Measurements from ENCODE around the gene HOXA6.

The HOXA6 gene

GRCh38 chr7:27161214-27161720 is 13.7 kb upstream of the HOXA6 start:
- no peak for DNase-seq (ENCODE audit: low read depth in 3 of 3)

- DNase-seq (ENCODE audit: low read depth in 3 of 3): peak; percentile 68 to 89 (median 80)
Measured at GRCh38 chr7:27160546-27161213, 13.1 kb upstream of the HOXA6 start.

- DNase-seq (ENCODE audit: low read depth in 3 of 3): no peak
Measured at GRCh38 chr7:27160145-27160545, 12.6 kb upstream of the HOXA6 start.

- DNase-seq (ENCODE audit: low read depth in 3 of 3): no peak
Measured at GRCh38 chr7:27159266-27160144, 11.9 kb upstream of the HOXA6 start.

- DNase-seq (ENCODE audit: low read depth in 3 of 3): no peak
Measured at GRCh38 chr7:27158436-27159265, 11.1 kb upstream of the HOXA6 start.

GRCh38 chr7:27157702-27158431 is 10.3 kb upstream of the HOXA6 start:
- no peak for DNase-seq (ENCODE audit: low read depth in 3 of 3)

- no peak for DNase-seq (ENCODE audit: low read depth in 3 of 3)
Measured at GRCh38 chr7:27156916-27157701, 9.5 kb upstream of the HOXA6 start.

GRCh38 chr7:27156508-27156898 is 8.9 kb upstream of the HOXA6 start, which contains the start of gene HOXA7:
Gene HOXA7, minus strand, starts transcription at chr7:27156675. Its CDS starts 130 bp downstream, at chr7:27156545.
- DNase-seq (ENCODE audit: low read depth in 3 of 3): no peak

GRCh38 chr7:27155816-27156507 is 8.4 kb upstream of the HOXA6 start:
- no peak for DNase-seq (ENCODE audit: low read depth in 3 of 3)

GRCh38 chr7:27154901-27155815 is 7.6 kb upstream of the HOXA6 start:
- DNase-seq (ENCODE audit: low read depth in 3 of 3): peak in 2 of 3 experiments; percentile 40 to 42

- no peak for DNase-seq (ENCODE audit: low read depth in 3 of 3)
Measured at GRCh38 chr7:27154369-27154768, 6.8 kb upstream of the HOXA6 start.

- no peak for DNase-seq (ENCODE audit: low read depth in 3 of 3)
Measured at GRCh38 chr7:27153526-27153925, 6.0 kb upstream of the HOXA6 start.

GRCh38 chr7:27152816-27153442 is 5.4 kb upstream of the HOXA6 start:
- DNase-seq (ENCODE audit: low read depth in 3 of 3): no peak

GRCh38 chr7:27151931-27152815 is 4.6 kb upstream of the HOXA6 start, which contains the start of gene HOXA3:
Gene HOXA3, minus strand, starts transcription at chr7:27152583. Its CDS starts 41,943 bp downstream, at chr7:27110640.
- no peak for DNase-seq (ENCODE audit: low read depth in 3 of 3)

GRCh38 chr7:27151341-27151930 is 3.9 kb upstream of the HOXA6 start:
- no peak for DNase-seq (ENCODE audit: low read depth in 3 of 3)

- peak in 2 of 3 experiments; percentile 31 to 39 for DNase-seq (ENCODE audit: low read depth in 3 of 3)
Measured at GRCh38 chr7:27150568-27151340, 3.2 kb upstream of the HOXA6 start.

Data from stimulated activated CD4-positive, alpha-beta T cell treated with anti-CD3 and anti-CD28 coated beads, TNF-alpha, amount 100 ng/mL, for 4 hours (primary cell).